ENCODE measurements around the gene THAP4. TPM values are rescaled to one million over a fixed set of nuclear protein-coding genes. Genes with fewer than 3 reads are reported as not detected.

THAP4 gene
- total and polyA plus RNA-seq, 2 experiments from 2014 or later: 62.9 to 80.4 TPM

- H3K9me2 ChIP-seq (ENCODE audit: insufficient read depth): no peaks in the 10 kb centered on the region
- peaks cover 17% of the 10 kb centered on the region for H4K20me1 ChIP-seq (replicated peaks; ENCODE audit: insufficient read depth)
- no peaks in the 10 kb centered on the region; the same call in none of the 2 replicates for H3F3A ChIP-seq (replicated peaks; ENCODE audit: low read depth)
- H3K9me3 Mint-ChIP-seq: no peaks in the 10 kb centered on the region
- peaks cover 14% of the 10 kb centered on the region for H3K27me3 Mint-ChIP-seq (ENCODE audit: insufficient read depth, low read depth, poor library complexity)
- H3K36me3 ChIP-seq (ENCODE audit: insufficient read depth): peaks cover 19% of the 10 kb centered on the region
- DNase-seq (ENCODE audit: low spot score) (no peak), ATAC-seq (no peak)
- no peak overlapping the region for H3K27ac ChIP-seq (ENCODE audit: low read depth)
- no peak overlapping the region for H3K4me3 ChIP-seq
- peaks cover 77% of the 10 kb centered on the region for H3K36me3 Mint-ChIP-seq (ENCODE audit: low read depth)
- no peaks in the 10 kb centered on the region for H3K4me1 ChIP-seq (ENCODE audit: insufficient read depth)
- H3K79me2 ChIP-seq (replicated peaks; ENCODE audit: insufficient read depth): peaks cover 26% of the 10 kb centered on the region; the same call in 1 of the 2 replicates
- H3K27me3 ChIP-seq (ENCODE audit: insufficient read depth): no peaks in the 10 kb centered on the region
- H3K27ac Mint-ChIP-seq: no peak overlapping the region
- TF ChIP-seq CREB1 (CRISPR knock-in tag; IDR thresholded peaks at IDR 0.05; ENCODE audit: low read depth): no peak
- no peak for TF ChIP-seq ZNF331 (CRISPR knock-in tag; IDR thresholded peaks at IDR 0.05; ENCODE audit: low read depth)
- TF ChIP-seq ZNF114 (CRISPR knock-in tag; IDR thresholded peaks at IDR 0.05): no peak
- TF ChIP-seq POLR2AphosphoS5 (IDR thresholded peaks at IDR 0.05; ENCODE audit: low read depth): no peak
- no peak for TF ChIP-seq JUNB (IDR thresholded peaks at IDR 0.05; ENCODE audit: unreplicated experiment)
- TF ChIP-seq REST (IDR thresholded peaks at IDR 0.05; ENCODE audit: unreplicated experiment): no peak
- no peak for TF ChIP-seq EZH2phosphoT487 (IDR thresholded peaks at IDR 0.05; ENCODE audit: unreplicated experiment)
- TF ChIP-seq CTCF (conservative IDR thresholded peaks at IDR 0.05; ENCODE audit: low read depth in 2 of 2): no peak
- TF ChIP-seq NANOG (IDR thresholded peaks at IDR 0.05; ENCODE audit: borderline replicate concordance): no peak
- no peak for TF ChIP-seq ETS1 (IDR thresholded peaks at IDR 0.05)
- TF ChIP-seq ZNF462 (CRISPR knock-in tag; IDR thresholded peaks at IDR 0.05): no peak
- no peak for TF ChIP-seq STAT1 (IDR thresholded peaks at IDR 0.05; ENCODE audit: unreplicated experiment)
- TF ChIP-seq EZH2 (IDR thresholded peaks at IDR 0.05; ENCODE audit: low read depth, unreplicated experiment): no peak
- no peak overlapping the region for H3K4me3 Mint-ChIP-seq
- H3K4me1 Mint-ChIP-seq: peaks cover under 1% of the 10 kb centered on the region; the same call in 1 of the 3 replicates
- H2AFZ ChIP-seq: no peak overlapping the region
- H3K4me2 ChIP-seq: no peak overlapping the region
Measured at GRCh38 chr2:241678784-241679540, 42.0 kb upstream of the THAP4 start.
